ENCODE measurements around the gene IRF2.

Gene IRF2

DNA sequence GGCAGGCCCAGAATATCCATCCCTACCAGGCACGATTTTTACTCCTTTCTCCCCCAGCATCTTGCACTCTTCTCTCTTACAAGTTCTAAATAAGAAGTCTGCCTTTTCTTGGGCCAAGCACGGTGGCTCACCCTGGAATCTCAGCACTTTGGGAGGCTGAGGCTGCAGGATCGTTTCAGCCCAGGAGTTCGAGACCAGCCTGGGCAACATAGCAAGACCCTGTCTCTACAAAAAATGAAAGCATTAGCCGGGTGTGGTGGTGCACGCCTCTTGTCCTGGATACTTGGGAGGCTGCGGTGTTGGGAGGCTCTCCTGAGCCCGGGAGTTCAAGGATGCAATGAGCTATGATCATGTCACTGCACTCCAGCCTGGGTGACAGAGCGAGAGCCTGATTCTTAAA lies 64.8 kb downstream of the IRF2 start:
- no peak for DNase-seq (ENCODE audit: low read depth in 3 of 3)

DNA sequence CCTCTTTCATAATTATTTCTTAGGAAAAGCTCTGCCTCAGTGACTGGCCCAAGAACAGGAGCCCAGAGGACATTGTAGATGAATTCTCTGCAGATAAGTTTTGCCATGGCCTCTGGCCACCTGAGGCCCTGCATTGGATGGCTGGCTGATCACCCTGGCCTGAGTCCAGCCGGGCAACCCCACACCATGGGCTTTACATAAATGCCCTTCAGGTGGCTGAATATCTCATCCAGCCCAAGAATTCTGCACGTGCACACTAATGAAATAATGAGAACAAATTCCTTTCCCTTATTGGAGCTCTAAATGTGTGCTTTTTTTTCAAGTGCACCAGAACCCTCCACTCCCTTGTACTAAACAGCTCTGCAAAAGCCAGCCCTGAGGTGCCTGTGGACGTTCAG lies 65.7 kb downstream of the IRF2 start:
- DNase-seq (ENCODE audit: low read depth in 3 of 3) = no peak

GRCh38 chr4:184408021-184408683 lies 66.2 kb downstream of the IRF2 start:
- no peak for DNase-seq (ENCODE audit: low read depth in 3 of 3)

DNA sequence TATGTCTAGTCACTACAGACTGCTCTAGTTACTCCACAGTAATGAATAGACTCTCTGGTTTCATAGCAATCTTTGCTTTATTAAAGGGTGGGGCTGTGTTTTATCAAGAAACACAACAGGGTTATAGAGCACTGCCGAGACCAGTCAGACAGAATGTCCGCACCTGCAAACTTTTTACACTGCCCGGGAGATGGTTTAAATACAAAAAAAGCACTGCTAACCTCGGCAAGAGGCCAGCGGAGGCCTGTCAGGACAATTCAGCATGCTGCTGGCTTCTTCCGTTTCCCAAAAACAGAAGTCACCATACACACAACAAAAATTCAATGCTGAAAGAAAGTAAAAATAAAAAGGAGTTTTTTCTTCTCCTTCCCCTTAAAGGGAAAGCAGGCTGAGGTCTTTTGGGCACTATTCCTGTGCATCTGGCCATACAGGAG lies 67.4 kb downstream of the IRF2 start:
- no peak for DNase-seq (ENCODE audit: low read depth in 3 of 3)

- DNase-seq (ENCODE audit: low read depth in 3 of 3) = no peak
Observed at GRCh38 chr4:184404047-184404446, 70.3 kb downstream of the IRF2 start.

DNA sequence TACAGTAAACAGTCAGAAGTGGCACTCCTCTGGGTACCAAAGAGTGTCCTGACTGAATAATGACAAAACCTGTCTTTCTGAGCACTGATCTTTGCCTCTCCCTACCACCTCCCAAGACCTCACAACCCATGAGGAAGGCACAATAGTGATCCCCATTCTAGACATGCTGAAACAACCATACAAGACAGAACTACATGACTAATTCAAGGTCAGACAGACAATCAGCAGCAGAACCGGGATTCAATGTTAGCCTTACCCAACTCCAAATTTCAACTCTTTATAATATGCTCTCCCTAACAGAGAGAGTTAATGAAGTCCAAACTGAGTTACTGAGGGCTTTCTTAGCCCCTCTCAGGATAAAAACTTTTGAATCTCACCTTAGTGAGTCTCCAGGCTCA lies 71.0 kb downstream of the IRF2 start:
- DNase-seq (ENCODE audit: low read depth in 3 of 3) = no peak

DNA sequence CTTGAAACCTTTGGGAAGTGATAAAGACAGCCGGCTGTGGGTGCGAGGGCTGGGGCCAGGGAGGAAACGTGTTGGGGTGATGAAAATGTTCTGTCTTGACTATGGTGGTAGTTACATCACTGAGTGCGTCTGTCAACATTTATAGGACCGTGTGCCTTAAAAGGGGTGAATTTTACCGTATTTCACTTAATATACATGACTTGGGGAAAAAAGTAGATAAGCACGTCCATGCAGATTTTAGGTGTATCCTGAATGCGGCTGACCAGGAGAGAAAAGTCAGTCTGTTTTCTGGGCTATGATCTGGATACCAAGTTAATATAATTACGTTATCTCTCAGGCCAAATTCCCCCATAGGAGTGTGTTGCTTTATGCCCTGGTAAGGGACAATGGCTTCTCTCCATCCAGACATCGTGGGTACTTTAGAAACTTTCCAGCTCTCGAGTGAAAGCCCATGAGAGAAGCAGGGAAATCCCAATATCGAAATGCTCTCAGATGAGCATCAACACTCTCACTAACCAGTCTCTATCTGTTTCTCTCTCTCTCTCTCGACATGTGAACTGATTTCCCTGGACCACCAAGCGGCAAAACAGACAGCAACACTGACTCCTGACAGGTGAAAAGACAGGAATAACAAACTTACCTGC lies 71.5 kb downstream of the IRF2 start:
- DNase-seq (ENCODE audit: low read depth in 3 of 3) = no peak

GRCh38 chr4:184402239-184402638 lies 72.1 kb downstream of the IRF2 start:
- no peak for DNase-seq (ENCODE audit: low read depth in 3 of 3)

DNA sequence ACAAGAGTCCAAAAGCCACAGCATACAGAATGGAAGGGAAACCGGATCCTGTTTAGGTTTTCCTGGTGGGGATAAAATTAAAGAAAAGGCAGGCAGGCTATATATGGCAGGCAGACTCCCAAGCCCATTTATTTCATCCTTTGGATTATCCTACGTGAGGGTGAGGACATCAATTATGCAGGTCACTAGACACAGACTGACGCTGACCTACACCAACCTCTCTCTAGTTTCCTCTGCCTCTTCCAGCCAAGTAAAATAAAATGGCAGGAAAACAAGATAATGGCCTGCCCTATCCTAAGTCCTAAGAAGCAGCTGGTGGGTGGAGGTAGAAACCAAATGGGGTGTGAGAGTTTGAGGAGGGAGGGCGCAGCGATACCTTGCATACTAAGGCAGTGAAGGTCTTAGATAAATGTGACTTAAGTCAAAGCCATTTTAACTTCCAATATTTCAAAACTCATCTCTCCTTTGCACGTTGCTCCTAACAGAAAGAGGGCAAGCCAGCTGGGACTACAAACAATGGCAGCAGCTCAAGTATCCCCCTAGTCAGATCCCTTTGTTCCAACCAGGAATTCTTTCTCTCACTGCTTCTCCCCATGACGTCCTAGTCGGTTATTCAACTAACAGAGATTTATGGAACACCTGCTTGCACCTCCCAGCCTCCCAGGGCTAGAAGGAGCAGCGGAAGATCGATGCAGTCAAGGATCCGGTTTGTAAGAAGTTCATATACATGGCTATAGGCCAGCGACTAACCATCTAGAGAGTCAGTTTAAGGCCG lies 72.8 kb downstream of the IRF2 start:
- no peak for DNase-seq (ENCODE audit: low read depth in 3 of 3)

DNA sequence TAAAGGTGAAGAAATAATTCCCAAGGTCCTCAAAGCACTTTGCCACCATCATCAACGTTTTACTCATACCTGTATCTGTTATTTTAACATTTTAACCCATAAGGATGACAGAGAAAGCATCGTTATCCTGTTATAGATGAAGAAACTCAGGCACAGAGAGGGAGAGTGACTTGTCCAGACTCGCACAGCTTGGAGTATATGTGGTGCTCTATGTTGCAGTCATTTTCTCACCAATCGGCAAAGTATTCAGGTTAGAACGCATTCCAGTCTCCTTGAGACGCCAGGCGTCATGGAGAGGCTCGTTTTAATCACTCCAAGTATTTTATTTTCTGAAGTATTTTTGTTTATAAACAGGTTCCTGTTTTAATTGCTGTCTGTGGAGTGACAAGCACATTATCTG lies 73.5 kb downstream of the IRF2 start:
- no peak for DNase-seq (ENCODE audit: low read depth in 3 of 3)

- DNase-seq (ENCODE audit: low read depth in 3 of 3) = no peak
Observed at GRCh38 chr4:184400375-184400870, 73.9 kb downstream of the IRF2 start.

DNA sequence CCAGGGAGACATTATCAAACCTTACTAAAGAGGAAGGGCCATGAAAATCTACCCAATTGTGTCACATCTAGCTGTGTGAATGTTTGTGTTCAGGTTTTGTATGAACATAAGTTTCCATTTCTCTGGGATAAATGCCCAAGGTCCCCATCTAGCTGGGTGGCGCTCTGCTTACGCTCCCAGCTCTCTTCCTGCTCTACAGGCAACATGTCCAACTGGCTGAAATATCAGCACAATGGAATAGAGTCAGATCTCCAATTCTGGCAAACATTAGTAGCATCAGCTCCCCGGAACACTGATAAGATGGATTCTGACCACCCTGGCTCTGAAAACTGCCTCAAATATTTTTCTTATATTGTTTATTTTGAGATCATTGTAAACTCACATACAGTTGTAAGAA lies 74.8 kb downstream of the IRF2 start:
- DNase-seq (ENCODE audit: low read depth in 3 of 3) = no peak

- no peak for DNase-seq (ENCODE audit: low read depth in 3 of 3)
Observed at GRCh38 chr4:184398741-184399511, 75.4 kb downstream of the IRF2 start.

- no peak for DNase-seq (ENCODE audit: low read depth in 3 of 3)
Observed at GRCh38 chr4:184397516-184398163, 76.7 kb downstream of the IRF2 start.

DNA sequence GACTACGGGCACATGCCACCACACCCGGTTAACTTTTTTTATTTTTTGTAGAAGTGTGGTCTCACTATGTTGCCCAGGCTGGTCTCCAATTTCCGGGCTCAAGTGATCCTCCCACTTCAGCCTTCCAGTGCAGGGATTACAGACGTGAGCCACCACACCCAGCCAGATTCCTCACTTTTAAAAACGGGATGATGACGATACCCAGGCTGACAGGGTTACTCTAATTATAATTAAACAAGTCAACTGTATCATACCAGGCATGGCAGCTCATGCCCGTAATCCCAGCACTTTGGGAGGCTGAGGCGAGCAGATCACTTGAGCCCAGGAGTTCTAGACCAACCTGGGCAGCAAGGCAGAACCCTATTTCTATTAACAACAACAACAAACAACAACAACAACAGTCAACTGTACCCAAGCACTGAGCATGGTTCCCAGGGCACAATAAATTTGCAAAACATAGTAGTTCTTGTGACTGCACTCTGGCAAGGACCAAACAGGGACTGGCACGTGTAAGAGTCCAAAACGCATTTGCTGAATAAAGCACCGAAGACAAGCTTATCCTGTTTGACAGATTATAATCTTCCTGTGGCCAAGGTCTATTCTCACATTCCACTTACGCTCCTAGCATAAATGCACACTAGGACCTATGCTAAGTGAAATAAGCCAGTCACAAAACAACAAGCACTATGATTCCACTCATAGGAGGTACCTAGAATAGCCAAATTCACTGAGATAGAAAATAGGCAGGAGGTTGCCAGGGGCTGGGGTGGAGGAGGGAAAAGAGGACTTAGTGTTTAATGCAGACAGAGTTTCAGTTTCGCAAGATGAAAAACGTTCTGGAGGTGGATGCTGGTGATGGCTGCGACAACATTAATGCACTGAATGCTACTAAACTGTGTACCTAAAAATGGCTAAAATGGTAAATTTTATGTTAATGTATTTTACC lies 77.5 kb downstream of the IRF2 start:
- DNase-seq (ENCODE audit: low read depth in 3 of 3) = no peak

GRCh38 chr4:184395971-184396391 lies 78.4 kb downstream of the IRF2 start:
- no peak for DNase-seq (ENCODE audit: low read depth in 3 of 3)

DNA sequence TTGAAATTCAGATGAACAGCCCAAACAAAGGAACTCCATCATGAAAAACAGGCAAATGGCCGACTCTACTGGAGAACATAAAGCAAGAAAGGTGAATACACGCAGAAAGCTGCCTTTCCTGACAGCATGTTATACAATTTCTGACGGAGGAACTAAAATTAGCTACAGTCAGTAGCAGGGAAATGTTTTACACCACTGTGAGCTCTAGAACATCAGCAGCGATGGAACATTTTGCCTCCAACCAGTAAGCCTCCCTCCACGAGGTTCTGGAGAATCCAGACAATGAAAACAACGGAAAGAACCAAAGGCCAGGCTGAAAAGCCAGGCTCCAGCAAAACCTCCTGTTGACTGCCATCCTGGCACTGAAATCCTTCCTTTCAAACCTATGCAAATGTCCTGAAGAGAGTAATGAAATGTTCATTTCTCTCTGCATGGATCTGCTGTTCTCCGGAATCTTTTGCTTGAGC lies 78.9 kb downstream of the IRF2 start:
- DNase-seq (ENCODE audit: low read depth in 3 of 3) = no peak

- DNase-seq (ENCODE audit: low read depth in 3 of 3) = no peak
Observed at GRCh38 chr4:184392748-184393559, 81.4 kb downstream of the IRF2 start.

DNA sequence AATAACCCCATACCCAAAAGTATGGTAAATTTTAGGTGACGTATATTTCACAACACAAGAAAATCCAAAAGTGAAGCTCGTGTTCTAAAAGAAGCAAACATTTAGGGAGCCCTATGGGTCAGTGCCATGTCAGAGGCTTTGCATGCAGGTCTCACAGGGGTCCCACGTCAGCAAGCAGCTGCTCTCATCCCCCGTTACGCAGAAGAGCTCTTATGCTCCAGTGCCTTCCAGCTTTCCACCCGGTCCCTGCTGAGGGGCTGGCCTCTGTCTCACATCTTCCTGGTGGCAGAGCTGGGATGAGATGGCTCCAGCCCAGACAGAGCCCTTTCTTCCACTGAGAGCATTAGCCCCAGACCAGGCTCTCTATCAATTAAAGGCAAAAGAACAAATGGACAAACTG lies 82.0 kb downstream of the IRF2 start:
- DNase-seq (ENCODE audit: low read depth in 3 of 3) = no peak
